ENCODE data around the gene OR10A5.
"Not testable (repeated sequence)": the region's sequence is repeated elsewhere in the genome, so short reads cannot be mapped to it uniquely, and the experiment has no call there.

OR10A5 gene

DNA sequence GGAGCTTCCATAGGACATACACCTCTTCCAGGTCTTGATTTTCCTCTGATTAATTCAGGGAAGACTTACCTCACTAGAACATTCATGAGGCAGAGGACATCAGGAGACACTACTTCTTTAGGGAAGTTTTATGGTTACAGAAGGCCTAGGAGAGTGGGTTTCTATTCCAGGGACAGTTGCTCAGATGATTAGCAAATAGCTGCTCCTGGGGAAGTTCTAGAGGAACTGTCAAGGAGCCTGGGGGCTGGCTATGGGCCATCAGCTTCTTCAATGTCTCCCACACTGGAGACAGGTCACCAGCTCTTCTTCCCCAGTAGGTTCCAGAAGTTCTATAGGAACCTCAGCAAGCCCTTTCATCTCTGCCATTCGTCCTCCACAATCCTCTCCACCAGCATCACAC is 11.5 kb upstream of the OR10A5 start:
- TF ChIP-seq, protein P1, sequence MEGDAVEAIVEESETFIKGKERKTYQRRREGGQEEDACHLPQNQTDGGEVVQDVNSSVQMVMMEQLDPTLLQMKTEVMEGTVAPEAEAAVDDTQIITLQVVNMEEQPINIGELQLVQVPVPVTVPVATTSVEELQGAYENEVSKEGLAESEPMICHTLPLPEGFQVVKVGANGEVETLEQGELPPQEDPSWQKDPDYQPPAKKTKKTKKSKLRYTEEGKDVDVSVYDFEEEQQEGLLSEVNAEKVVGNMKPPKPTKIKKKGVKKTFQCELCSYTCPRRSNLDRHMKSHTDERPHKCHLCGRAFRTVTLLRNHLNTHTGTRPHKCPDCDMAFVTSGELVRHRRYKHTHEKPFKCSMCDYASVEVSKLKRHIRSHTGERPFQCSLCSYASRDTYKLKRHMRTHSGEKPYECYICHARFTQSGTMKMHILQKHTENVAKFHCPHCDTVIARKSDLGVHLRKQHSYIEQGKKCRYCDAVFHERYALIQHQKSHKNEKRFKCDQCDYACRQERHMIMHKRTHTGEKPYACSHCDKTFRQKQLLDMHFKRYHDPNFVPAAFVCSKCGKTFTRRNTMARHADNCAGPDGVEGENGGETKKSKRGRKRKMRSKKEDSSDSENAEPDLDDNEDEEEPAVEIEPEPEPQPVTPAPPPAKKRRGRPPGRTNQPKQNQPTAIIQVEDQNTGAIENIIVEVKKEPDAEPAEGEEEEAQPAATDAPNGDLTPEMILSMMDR (IDR thresholded peaks at IDR 0.05) = no peak
- Histone ChIP-seq H3K36me3 (no peaks in the 10 kb centered on the region), H3K4me3 (no peak overlapping the region), H3K27me3 (no peaks in the 10 kb centered on the region), H3K4me1 (no peaks in the 10 kb centered on the region), H3K27ac (no peak overlapping the region), H3K9me3 (no peaks in the 10 kb centered on the region)
- intact Hi-C loops (cut with DNase I; ENCODE audit: low total_unique reads) = no loop called here
- DNase-seq = no peak

DNA sequence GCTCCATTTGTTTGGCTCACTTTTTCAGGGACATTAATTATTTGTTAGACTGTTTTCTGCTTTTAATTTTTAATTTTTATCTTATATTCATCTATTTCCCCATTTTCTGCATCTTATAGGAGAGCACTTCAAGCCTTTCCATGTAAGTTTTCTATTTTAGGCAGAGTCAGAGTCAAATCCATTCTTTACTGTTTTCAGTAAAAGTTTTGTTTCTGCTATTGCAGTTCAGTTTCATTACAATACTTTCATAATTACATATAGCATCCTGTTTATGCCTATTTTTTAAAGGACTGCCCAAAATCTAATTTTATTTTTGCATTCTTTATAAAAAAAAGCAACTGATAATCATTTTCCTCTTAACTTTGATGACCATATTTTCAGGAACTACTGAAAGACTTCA is 3.8 kb upstream of the OR10A5 start:
- Histone ChIP-seq H3K4me3 (no peak overlapping the region), H3K4me1 (no peaks in the 10 kb centered on the region), H3K27me3 (no peaks in the 10 kb centered on the region), H3K9me3 (no peaks in the 10 kb centered on the region), H3K27ac (no peak overlapping the region), H3K36me3 (no peaks in the 10 kb centered on the region)
- no peak for DNase-seq
- intact Hi-C loops (cut with DNase I; ENCODE audit: low total_unique reads) = no loop called here
- TF ChIP-seq, protein P1 (IDR thresholded peaks at IDR 0.05) = no peak

DNA sequence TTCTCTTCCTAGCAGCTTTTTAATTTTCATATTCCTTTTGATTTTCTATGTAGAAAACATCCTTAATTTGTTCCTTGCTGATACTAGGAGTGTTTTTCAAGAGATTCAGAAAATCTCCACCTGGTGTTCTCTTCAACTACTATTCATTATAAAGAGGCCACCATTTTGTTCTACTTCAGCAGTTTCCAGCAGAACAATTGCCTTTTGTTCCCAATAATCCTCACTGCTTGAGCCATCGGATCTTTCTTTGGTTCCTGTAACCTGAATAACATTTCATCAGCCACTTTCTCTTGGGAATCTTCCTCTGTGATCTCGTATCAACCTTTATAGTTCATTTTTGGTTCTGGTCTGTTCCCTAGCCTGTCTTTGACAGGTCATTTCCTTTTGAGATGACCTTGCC is 1.8 kb upstream of the OR10A5 start:
- no peak overlapping the region for H3K27ac ChIP-seq
- TF ChIP-seq, protein P1 (IDR thresholded peaks at IDR 0.05) = no peak
- H3K27me3 ChIP-seq = no peaks in the 10 kb centered on the region
- H3K36me3 ChIP-seq = no peaks in the 10 kb centered on the region
- no peak overlapping the region for H3K4me3 ChIP-seq
- no peaks in the 10 kb centered on the region for H3K4me1 ChIP-seq
- no peak for DNase-seq
- intact Hi-C loops (cut with DNase I; ENCODE audit: low total_unique reads) = no loop called here
- H3K9me3 ChIP-seq = no peaks in the 10 kb centered on the region

DNA sequence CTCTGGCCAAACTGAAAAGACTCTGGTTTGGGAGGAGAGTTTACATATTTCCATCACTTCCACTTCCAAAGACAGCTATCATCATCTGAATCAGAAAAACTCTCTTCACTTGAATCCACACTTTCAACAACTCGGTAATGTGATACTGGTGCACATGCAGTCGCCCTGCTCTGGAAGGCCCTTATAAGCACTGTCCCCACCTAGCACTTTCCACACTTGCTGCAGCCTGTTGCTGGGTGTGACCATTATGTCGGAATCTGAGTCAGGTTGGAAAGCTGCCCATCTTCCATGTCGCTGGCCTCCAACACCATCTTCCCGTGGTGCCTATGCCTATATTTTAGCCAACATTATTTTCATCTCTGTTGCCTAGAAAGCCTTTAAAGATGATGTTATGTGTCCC is 1.1 kb upstream of the OR10A5 start:
- Histone ChIP-seq H3K4me3 (no peak overlapping the region), H3K4me1 (no peaks in the 10 kb centered on the region), H3K36me3 (no peaks in the 10 kb centered on the region), H3K9me3 (no peaks in the 10 kb centered on the region), H3K27me3 (no peaks in the 10 kb centered on the region), H3K27ac (no peak overlapping the region)
- TF ChIP-seq, protein P1 (IDR thresholded peaks at IDR 0.05) = no peak
- no peak for DNase-seq
- intact Hi-C loops (cut with DNase I; ENCODE audit: low total_unique reads) = no loop called here

DNA sequence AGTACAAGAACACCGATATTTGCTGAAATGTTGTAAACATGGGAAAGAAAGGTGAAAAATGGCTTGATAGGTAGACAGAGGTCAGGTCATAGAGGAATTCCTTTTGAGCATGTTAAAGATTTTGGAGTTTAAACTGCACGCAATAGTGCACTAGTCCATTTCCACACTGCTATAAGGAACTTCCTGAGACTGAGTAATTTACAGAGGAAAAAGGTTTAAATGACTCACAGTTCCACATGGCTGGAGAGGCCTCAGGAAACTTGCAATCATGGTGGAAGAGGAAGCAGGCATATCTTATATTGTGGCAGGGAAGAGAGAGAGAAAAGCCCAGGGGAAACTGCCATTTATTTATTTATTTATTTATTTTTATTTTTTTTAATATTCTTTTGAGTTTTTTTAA is 5.0 kb downstream of the OR10A5 start:
- H3K27ac ChIP-seq = no peak overlapping the region
- H3K9me3 ChIP-seq = no peaks in the 10 kb centered on the region
- H3K36me3 ChIP-seq = no peaks in the 10 kb centered on the region
- no peak for DNase-seq
- no peaks in the 10 kb centered on the region for H3K4me1 ChIP-seq
- no peak overlapping the region for H3K4me3 ChIP-seq
- TF ChIP-seq, protein P1 (IDR thresholded peaks at IDR 0.05) = no peak
- H3K27me3 ChIP-seq = no peaks in the 10 kb centered on the region
- intact Hi-C loops (cut with DNase I; ENCODE audit: low total_unique reads) = no loop called here

DNA sequence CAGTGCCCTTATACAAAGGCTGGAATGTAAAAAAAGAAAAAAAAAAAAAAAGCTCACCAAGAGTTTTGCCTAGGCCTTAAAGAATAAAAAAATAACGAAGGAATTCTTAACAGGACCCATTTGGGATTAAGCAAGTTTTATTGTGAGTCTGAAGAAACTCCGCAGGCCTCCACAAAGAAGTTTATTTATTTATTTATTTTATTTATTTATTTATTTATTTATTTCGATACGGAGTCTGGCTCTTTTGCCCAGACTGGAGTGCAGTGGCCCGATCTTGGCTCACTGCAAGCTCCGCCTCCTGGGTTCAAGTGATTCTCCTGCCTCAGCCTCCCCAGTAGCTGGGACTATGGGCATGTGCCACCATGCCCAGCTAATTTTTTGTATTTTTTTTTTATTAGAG is 9.3 kb downstream of the OR10A5 start:
- H3K27ac ChIP-seq; H3K4me1 ChIP-seq; H3K36me3 ChIP-seq; H3K27me3 ChIP-seq; intact Hi-C loops (cut with DNase I; ENCODE audit: low total_unique reads); H3K4me3 ChIP-seq; H3K9me3 ChIP-seq; DNase-seq: not testable (repeated sequence)
